NOMO-1 (cell line): ENCODE results near the gene METTL27.
"Not testable (repeated sequence)": the region's sequence is repeated elsewhere in the genome, so short reads cannot be mapped to it uniquely, and the experiment has no call there.

Experiments used
- DNase-seq, 2 experiments: peaks; one replicate each; lab custom pipeline; 2025; ENCODE audit not compliant: unreplicated experiment in 2 of 2; lab: John Stamatoyannopoulos, UW

METTL27 gene

GRCh38 chr7:73822319-73823173, 19.8 kb downstream of the METTL27 start:
- DNase-seq, result no peak

GRCh38 chr7:73821597-73822285, 20.6 kb downstream of the METTL27 start:
- DNase-seq, result not testable (repeated sequence)

GRCh38 chr7:73820013-73820412, 22.3 kb downstream of the METTL27 start:
- no peak for DNase-seq

- no peak for DNase-seq
These were observed 25.2 kb downstream of the METTL27 start for GRCh38 chr7:73817121-73817520.

GRCh38 chr7:73815436-73815835, 26.9 kb downstream of the METTL27 start:
- no peak for DNase-seq

- DNase-seq, result no peak
These were observed 29.3 kb downstream of the METTL27 start for GRCh38 chr7:73812996-73813395.

- DNase-seq, result peak; percentile 64 to 73
These were observed 30.6 kb downstream of the METTL27 start for GRCh38 chr7:73811760-73812168.

- no peak for DNase-seq
These were observed 31.3 kb downstream of the METTL27 start for GRCh38 chr7:73810998-73811360.

- DNase-seq, result no peak
These were observed 32.8 kb downstream of the METTL27 start for GRCh38 chr7:73809467-73809951.

- DNase-seq, result no peak
These were observed 39.9 kb downstream of the METTL27 start for GRCh38 chr7:73802459-73802858.

- no peak for DNase-seq
These were observed 40.7 kb downstream of the METTL27 start for GRCh38 chr7:73801577-73801976.

GRCh38 chr7:73799282-73800141, 42.8 kb downstream of the METTL27 start:
- no peak for DNase-seq

GRCh38 chr7:73797176-73797575, 45.1 kb downstream of the METTL27 start:
- DNase-seq, result not testable (repeated sequence)

- DNase-seq, result not testable (repeated sequence)
These were observed 45.7 kb downstream of the METTL27 start for GRCh38 chr7:73796656-73797055.

GRCh38 chr7:73795188-73795587, 47.1 kb downstream of the METTL27 start:
- DNase-seq, result not testable (repeated sequence)

GRCh38 chr7:73791170-73791690, 51.1 kb downstream of the METTL27 start:
- DNase-seq, result not testable (repeated sequence)

GRCh38 chr7:73789051-73789450, 53.3 kb downstream of the METTL27 start:
- DNase-seq, result no peak

- not testable (repeated sequence) for DNase-seq
These were observed 54.6 kb downstream of the METTL27 start for GRCh38 chr7:73787786-73788048.

- DNase-seq, result no peak
These were observed 55.7 kb downstream of the METTL27 start for GRCh38 chr7:73786588-73786987.
